Left ventricle myocardium inferior (tissue), 1 donor: Measurements from ENCODE around the gene PLEKHA7. TPM values are rescaled to one million over a fixed set of nuclear protein-coding genes. Genes with fewer than 3 reads are reported as not detected.

Experiments used
- DNase-seq: peaks from one replicate; pipeline ENCODE4 v3.0.0-alpha.2; 2020
- H3K27ac ChIP-seq: fragments of 200-600 bp; replicated peaks from 2 replicates; pipeline ENCODE4 v1.8.0; 2021
- H3K27me3 ChIP-seq: fragments of 200-600 bp; 2 replicates; pipeline ENCODE4 v1.8.0; 2021; ENCODE audit warnings: low read depth
- H3K36me3 ChIP-seq: fragments of 200-600 bp; 2 replicates; pipeline ENCODE4 v1.8.0; 2021
- H3K4me1 ChIP-seq: fragments of 200-600 bp; 2 replicates; pipeline ENCODE4 v1.8.0; 2021
- H3K4me3 ChIP-seq: fragments of 200-600 bp; 2 replicates; pipeline ENCODE4 v1.8.0; 2021; ENCODE audit warnings: mild to moderate bottlenecking, moderate library complexity
- H3K9me3 ChIP-seq: fragments of 200-600 bp; replicated peaks from 2 replicates; pipeline ENCODE4 v1.8.0; 2021
- intact Hi-C: fragments of 100-400 bp; cut with micrococcal nuclease; formaldehyde crosslinking; loops from one replicate; pipeline ENCODE4 v1.11.0; 2022
- total RNA-seq: library from RNA; stranded (reverse); fragmentation: NEBNext Ultra II Directional; extraction: Animal tissue kit (Norgen Biotek cat#: 25700); gene quantifications from one replicate; pipeline ENCODE4 v1.2.1, GENCODE V29; 2021
- TF ChIP-seq, protein P1 (sequence below): fragments of 200-600 bp; IDR thresholded peaks from 2 replicates; pipeline ENCODE4 v1.8.0; 2021; ENCODE audit warnings: antibody characterized with exemption, mild to moderate bottlenecking, borderline replicate concordance
- donor health status: DM: no; HTN: yes; CAD: no; lungs with severe emphysema.

PLEKHA7 gene
- total RNA-seq, 1 donor from 2014 or later = 33.2 TPM

DNA sequence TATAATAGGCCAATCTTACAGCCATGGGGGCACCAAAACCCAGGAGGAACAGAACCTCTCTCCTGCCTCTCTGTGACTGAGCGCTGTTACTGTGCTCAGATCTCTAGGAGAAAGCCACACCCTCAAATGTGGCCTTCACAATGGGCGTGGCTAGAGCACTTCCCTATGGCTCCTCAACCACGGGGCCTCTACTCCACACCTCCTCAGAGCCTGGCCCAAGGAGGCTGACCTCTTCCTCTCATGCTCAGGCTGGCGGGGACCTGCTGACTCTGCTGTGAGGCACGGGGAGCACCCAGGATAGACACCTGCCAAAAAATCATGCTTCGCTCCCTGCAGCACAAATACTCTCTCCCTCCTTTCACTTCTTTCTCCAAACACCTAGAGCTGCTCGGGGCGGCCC is 234.8 kb downstream of the PLEKHA7 start:
- no peak for DNase-seq
- Histone ChIP-seq H3K27me3 (no peaks in the 10 kb centered on the region), H3K4me1 (peaks cover 13% of the 10 kb centered on the region), H3K4me3 (no peak overlapping the region), H3K27ac (no peak overlapping the region), H3K9me3 (no peaks in the 10 kb centered on the region), H3K36me3 (peaks cover 3% of the 10 kb centered on the region)
- intact Hi-C loops = no loop called here
- TF ChIP-seq, protein P1, sequence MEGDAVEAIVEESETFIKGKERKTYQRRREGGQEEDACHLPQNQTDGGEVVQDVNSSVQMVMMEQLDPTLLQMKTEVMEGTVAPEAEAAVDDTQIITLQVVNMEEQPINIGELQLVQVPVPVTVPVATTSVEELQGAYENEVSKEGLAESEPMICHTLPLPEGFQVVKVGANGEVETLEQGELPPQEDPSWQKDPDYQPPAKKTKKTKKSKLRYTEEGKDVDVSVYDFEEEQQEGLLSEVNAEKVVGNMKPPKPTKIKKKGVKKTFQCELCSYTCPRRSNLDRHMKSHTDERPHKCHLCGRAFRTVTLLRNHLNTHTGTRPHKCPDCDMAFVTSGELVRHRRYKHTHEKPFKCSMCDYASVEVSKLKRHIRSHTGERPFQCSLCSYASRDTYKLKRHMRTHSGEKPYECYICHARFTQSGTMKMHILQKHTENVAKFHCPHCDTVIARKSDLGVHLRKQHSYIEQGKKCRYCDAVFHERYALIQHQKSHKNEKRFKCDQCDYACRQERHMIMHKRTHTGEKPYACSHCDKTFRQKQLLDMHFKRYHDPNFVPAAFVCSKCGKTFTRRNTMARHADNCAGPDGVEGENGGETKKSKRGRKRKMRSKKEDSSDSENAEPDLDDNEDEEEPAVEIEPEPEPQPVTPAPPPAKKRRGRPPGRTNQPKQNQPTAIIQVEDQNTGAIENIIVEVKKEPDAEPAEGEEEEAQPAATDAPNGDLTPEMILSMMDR = no peak

DNA sequence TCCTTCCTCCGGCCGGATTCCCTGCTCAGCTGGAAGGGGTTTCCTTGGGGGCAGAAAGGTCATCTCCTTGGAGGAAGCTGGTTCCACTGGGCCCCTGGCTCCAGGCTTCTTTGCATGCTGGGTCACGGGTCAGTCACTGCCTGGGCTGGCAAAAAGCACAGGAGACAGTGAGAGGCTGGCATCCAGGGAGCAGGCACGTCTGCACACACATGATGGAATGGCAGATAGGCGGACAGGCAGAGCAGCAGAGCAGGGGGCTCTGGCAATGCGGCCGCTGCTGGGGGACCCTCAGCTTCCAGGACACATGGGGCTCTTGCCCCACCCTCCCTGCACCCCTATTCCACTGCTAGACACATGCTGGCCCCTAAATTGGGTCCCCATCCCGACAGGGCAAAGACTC is 235.3 kb downstream of the PLEKHA7 start:
- intact Hi-C loops = no loop called here
- TF ChIP-seq, protein P1 = no peak
- H3K27me3 ChIP-seq = no peaks in the 10 kb centered on the region
- H3K27ac ChIP-seq = no peak overlapping the region
- H3K4me1 ChIP-seq = peaks cover 8% of the 10 kb centered on the region
- no peak overlapping the region for H3K4me3 ChIP-seq
- no peak for DNase-seq
- no peaks in the 10 kb centered on the region for H3K9me3 ChIP-seq
- H3K36me3 ChIP-seq = peaks cover 3% of the 10 kb centered on the region

DNA sequence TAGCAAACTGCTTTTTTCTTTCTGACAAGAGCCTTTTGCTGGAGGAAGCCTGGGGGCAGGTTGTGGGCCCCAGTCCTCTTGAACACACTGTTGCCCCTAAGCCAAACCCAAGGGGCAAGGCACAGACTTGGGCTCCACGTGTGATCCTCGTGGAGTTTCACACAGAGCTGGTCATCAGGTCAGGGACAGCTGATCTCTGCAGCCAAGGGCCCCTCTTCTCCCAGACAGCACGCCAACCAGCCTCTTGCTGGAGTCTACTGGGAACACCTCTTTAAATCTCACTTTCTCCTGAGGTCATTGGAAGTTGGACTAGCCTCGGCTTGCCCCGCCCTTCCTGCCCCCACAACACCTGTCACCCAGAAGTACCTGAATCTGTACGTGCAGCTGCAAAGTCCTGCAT is 235.9 kb downstream of the PLEKHA7 start:
- peaks cover 5% of the 10 kb centered on the region for H3K4me1 ChIP-seq
- H3K36me3 ChIP-seq = peaks cover 3% of the 10 kb centered on the region
- H3K27ac ChIP-seq = no peak overlapping the region
- H3K27me3 ChIP-seq = no peaks in the 10 kb centered on the region
- no peak for DNase-seq
- TF ChIP-seq, protein P1 = no peak
- no peak overlapping the region for H3K4me3 ChIP-seq
- H3K9me3 ChIP-seq = no peaks in the 10 kb centered on the region
- intact Hi-C loops = no loop called here

DNA sequence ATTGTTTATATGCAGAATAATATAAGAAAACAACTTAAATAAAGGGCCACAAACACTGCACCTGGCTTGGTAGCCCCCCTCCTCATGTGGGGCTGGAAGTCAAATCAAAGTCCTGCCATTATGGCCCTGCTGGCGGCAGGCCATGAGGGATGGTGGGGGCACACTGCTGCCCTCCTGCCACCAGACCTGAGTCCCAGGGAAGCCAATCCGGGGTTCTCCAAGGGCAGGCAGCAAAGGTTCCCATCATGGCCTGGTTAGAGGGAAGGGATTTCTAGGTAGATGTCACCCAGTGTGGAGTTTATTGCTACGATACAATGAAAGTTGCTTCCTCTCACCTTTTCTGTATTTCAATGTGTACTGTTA is 236.6 kb downstream of the PLEKHA7 start:
- DNase-seq = no peak
- Histone ChIP-seq H3K27me3 (no peaks in the 10 kb centered on the region), H3K36me3 (peaks cover 3% of the 10 kb centered on the region), H3K4me3 (no peak overlapping the region), H3K27ac (no peak overlapping the region), H3K9me3 (no peaks in the 10 kb centered on the region), H3K4me1 (peaks cover 5% of the 10 kb centered on the region)
- intact Hi-C loops = no loop called here
- TF ChIP-seq, protein P1 = no peak

DNA sequence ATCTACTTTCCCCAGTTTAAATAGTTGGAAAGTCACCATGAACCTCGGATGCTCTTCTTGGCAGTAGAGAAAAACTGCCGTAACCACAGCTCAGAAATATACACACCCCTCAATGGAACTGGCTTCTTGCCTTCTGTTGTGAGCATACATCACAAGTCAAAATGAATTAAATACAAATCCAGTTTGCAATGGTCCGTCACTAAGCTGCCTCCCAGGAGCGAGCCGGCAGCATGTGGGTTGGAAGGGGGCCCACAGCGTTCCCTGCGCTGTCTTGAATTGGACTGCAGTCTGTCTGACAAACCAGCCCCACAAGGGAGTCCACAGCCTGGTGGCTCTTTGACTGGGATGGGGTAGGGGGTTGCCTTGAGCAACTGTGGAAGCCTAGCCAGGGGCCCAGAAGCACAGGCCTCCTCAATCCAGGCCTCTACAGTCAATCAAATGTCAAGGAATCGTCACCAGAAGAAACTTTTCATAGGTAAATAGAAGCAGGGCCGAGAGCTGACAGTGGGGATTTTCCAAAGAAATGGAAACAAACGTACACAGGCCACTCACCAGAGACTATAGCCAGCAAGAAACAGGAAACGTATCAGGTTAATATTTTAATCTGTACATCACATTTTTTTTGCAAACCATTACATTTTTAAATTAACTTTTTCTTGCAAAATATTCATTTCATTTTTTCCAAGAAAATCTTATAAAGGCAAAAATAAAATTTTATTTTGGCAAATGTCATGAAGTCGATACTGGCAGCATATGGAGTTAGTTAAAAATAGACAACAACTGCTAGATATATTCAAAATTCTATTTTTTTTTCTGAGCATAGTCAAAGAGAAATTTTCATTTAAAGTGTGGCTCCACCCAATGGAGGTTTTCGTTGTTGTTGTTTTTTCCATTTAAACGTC is 237.3 kb downstream of the PLEKHA7 start:
- Histone ChIP-seq H3K9me3 (no peaks in the 10 kb centered on the region), H3K4me3 (no peak overlapping the region), H3K4me1 (peaks cover 5% of the 10 kb centered on the region), H3K36me3 (peaks cover 3% of the 10 kb centered on the region), H3K27ac (no peak overlapping the region), H3K27me3 (no peaks in the 10 kb centered on the region)
- intact Hi-C loops = no loop called here
- TF ChIP-seq, protein P1 = no peak
- no peak for DNase-seq
